Measurements from ENCODE around the gene CYP2F1.
"Not testable (repeated sequence)": the region's sequence is repeated elsewhere in the genome, so short reads cannot be mapped to it uniquely, and the experiment has no call there.

CYP2F1 gene, protein sequence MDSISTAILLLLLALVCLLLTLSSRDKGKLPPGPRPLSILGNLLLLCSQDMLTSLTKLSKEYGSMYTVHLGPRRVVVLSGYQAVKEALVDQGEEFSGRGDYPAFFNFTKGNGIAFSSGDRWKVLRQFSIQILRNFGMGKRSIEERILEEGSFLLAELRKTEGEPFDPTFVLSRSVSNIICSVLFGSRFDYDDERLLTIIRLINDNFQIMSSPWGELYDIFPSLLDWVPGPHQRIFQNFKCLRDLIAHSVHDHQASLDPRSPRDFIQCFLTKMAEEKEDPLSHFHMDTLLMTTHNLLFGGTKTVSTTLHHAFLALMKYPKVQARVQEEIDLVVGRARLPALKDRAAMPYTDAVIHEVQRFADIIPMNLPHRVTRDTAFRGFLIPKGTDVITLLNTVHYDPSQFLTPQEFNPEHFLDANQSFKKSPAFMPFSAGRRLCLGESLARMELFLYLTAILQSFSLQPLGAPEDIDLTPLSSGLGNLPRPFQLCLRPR
- 0 to 0.26 reads per million in 2 donors for total RNA-seq

DNA sequence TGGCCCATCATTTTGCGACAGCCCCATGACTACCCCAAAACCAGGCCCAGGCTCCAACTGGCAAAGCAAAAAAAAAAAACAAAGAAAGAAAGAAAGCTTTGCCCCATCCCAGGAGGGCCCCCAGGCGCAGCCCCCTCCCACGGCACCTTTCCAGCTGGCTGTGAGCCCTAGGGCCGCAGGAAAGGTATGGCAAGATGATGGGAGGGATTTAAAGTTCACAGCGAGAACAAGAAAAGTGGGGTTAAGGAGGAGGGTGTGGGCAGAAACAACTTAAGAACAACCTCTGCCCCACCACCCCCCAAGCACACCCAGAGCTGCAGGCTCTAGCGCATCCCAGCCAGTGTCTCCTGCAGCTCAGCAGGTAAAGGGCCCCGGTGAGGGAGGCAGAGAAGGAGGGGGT lies at the start of gene CYP2F1:
TSS of gene CYP2F1 (plus strand) at position 301 of the 400 bp plus-strand sequence. CDS start 1,757 bp downstream, outside the sequence.
- no peak for DNase-seq

DNA sequence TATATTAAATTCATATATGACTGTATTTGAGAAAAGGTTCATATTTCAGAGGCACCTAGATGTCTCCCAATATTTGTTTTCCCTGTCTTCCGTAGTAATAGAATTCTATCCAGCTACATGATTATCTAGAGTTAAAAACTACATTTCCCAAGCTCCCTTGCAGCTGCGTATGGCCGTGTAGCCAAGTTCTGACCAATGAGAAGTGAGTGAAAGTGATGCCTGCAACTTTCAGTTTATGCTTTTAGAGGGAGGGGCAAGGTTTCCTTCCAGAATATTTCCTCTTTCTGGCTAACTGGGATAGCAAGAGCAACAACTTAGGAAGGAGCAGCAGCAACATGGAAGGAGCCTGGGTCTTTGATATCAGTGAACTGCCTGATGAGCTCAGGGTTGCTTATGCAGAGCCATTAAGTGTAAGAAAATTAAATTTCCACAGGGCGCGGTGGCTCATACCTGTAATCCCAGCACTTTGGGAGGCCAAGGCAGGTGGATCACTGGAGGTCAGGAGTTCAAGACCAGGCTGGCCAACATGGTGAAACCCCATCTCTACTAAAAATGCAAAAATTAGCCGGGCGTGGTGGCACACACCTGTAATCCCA lies 49.2 kb upstream of the CYP2F1 start:
- DNase-seq = no peak

DNA sequence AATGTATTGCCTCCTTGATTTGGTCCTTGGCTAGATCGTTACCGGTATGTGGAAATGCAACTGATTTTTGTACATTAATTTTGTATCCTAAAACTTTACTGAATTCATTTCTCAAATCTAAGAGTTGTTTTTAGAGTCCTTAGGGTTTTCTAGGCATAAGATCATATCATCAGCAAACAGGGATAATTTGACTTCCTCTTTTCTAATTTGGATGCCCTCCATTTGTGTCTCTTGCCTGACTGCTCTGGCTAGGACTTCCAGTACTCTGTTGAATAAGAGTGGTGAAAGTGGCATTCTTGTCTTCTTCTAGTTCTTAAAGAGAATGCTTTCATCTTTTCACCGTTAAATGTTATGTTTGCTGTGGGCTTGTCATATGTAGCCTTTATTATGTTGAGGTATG lies 37.9 kb upstream of the CYP2F1 start:
- no peak for DNase-seq

DNA sequence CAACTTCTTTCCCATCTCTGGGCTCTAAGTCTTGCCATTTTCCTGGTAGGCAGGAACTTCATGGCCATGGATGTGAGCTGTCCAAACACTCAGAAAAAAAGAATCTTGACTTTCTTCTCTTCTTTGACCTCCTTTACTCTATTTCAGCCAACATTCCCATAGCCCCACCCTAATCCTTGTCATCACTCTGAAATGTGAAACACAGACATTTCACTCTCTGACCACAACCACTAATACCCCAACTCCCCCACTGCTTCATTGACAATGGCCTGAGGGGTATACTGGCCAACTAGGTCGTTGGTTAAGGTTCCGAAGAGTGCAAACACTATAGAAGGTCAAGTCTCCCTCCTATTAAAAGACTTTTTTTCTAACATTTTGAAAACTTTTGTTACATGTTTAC lies 30.7 kb upstream of the CYP2F1 start:
- no peak for DNase-seq

DNA sequence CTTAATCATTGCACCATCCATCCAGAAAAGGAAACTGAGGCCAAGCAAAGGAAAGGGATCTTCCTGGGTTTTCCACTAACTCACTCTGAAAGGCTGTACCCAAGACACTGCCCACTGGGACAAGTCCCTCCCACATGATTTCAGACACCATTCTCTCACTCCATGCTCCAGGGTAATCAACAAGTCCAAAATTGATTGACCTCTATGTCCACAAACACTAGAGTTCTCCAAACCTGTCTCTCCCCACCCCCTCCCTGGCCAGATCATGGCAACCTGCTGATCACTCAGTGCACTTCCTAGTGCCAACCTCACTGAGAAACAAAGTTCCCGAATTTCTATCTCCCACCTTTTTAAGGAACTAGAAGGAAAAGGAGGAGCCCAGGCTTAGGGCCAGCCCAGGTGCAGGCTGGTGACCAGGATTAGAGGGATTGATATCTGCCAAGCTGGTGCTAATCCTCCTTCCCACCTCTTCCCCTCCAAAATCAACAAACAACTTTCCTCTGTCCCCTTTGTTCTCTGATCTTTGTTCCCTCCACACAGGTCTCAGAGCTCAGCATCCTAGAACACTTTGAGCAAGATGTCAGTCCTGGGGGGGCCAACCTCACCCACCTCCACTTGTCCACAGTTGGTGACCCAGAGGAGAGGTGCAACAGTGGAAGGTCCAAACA lies 28.4 kb upstream of the CYP2F1 start:
- DNase-seq = no peak

DNA sequence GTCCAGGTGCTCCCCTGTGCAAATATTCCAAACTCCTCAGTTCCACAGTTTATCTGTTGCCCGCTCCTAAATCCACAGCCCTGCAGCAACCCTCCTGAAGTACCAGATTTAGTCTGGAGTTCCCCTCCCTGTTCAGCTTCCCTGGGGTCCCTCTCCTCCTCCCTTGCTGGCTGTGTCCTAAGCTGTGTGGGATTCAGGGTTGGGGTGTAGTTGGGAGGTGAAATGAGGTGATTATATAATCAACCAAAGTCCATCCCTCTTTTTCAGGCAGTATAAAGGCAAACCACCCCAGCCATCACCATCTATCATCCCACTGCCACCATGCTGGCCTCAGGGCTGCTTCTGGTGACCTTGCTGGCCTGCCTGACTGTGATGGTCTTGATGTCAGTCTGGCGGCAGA lies 26.1 kb upstream of the CYP2F1 start, which contains the start of gene CYP2A13:
TSS of gene CYP2A13 (plus strand) at position 301 of the 400 bp plus-strand sequence. CDS start at position 322, 21 bp downstream.
- no peak for DNase-seq

DNA sequence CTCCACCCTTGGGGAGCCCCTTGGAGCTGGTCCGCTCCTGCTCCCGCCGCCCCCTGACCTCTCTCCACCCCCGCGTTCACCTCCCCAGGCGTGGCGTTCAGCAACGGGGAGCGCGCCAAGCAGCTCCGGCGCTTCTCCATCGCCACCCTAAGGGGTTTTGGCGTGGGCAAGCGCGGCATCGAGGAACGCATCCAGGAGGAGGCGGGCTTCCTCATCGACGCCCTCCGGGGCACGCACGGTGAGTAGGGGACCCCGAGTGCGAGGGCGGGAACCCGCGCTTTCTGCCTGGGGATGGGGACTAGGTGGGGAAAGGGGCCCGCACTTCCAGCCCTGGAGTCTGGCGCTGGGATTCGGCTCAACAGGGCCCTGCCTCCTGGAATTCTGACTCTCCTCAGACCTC lies 24.3 kb upstream of the CYP2F1 start:
- DNase-seq = no peak

DNA sequence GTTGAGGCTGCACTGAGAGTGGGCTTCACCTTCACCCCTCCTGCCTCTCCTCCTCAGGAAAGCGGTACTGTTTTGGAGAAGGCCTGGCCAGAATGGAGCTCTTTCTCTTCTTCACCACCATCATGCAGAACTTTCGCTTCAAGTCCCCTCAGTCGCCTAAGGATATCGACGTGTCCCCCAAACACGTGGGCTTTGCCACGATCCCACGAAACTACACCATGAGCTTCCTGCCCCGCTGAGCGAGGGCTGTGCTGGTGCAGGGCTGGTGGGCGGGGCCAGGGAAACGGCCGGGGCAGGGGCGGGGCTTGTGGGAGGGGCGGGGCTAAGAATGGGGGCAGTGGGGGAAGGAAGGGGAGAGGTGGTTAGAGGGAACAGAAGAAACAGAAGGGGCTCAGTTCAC lies 18.5 kb upstream of the CYP2F1 start:
- DNase-seq = no peak

DNA sequence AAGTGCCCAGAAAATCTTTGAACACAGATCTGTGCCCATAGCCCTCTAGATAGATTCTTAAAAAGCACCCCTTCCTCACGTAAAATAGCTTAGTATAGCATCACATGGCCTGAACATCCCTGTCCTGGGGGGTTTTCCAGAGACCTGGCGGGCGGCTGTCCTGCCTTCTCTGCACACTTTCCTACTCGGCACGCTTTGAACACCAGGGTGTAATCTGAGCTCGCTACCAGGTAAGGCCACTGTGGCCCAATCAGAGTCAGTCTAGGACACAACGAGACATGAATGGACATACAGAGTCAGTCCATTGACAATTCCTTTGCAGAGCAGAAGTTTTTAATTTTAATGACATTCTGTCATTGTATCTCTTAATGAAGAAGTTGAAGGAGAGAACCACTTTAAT lies 17.9 kb upstream of the CYP2F1 start:
- DNase-seq = no peak

DNA sequence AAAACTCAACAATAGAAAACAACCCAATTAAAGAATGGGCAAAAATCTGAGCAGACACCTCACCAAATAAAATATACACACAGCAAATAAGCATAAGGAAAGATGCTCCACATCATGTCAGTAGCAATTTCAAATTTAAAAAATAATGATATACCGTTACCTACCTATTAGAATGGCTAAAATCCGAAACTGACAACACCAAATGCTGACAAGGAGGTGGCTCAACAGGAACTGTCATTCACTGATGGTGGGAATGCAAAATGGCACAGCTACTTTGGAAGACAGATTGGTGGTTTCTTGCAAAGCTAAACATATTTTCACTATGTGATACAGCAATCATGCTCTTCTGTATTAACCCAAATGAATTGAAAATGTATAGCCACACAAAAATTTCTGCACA lies 16.9 kb upstream of the CYP2F1 start:
- no peak for DNase-seq

DNA sequence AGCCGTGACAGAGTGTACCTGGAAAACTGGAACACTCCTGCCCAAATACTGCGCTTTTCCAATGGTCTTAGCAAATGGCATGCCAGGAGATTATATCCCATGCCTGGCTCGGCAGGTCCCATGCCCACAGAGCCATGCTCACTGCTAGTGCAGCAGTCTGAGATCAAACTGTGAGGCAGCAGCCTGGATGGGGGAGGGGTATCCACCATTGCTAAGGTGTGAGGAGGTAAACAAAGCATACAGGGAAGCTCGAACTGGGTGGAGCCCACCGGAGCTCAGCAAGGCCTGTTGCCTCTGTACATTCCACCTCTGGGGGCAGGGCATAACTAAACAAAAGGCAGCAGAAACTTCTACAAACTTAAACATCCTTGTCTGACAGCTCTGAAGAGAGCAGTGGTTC lies 15.5 kb upstream of the CYP2F1 start:
- no peak for DNase-seq

DNA sequence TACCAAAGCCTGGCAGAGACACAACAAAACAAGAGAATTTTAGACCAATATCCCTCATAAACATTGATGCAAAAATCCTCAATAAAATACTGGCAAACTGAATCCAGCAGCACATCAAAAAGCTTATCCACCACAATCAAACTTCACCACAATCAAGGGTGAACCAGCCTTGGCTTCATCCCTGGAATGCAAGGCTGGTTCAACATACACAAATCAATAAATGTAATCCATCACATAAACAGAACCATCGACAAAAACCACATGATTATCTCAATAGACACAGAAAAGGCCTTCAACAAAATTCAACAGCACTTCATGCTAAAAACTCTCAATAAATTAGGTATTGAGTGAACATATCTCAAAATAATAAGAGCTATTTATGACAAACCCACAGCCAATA lies 12.0 kb upstream of the CYP2F1 start:
- DNase-seq = not testable (repeated sequence)

DNA sequence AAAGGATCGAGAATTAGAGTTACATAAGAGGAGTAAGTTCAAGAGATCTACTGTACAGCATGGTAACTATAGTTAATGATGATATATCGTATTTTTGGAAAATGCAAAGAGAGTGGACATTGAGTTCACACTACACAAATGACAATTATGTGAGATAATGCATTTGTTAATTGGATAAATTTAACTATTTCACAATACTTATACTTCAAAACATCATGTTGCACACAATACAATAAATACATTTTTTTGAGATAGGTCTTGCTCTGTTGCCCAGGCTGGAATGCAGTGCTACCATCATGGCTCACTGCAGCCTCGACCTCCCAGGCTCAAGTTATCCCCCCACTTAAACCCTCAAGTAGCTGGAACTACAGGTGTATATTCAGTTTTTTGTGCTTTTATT lies 8.1 kb upstream of the CYP2F1 start:
- no peak for DNase-seq

DNA sequence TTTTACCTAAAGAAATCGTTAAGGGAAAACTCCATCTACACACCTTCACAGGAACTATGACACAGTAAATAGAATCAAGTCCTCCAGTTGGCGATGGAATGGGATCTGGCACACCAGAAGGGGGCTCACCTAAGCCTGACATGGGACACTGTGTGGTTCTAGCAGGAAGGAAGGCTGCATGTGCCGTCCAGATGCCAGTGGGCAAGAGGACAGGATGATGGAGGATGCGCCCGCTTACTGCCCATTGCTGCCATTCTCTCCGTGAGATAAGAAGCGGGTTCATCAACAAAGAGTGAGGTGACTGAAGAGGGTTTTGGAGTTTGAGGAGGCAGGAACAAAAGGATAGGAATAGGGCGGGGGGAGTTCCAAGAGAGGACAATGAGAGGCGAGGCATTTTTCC lies 2.9 kb upstream of the CYP2F1 start:
- no peak for DNase-seq

DNA sequence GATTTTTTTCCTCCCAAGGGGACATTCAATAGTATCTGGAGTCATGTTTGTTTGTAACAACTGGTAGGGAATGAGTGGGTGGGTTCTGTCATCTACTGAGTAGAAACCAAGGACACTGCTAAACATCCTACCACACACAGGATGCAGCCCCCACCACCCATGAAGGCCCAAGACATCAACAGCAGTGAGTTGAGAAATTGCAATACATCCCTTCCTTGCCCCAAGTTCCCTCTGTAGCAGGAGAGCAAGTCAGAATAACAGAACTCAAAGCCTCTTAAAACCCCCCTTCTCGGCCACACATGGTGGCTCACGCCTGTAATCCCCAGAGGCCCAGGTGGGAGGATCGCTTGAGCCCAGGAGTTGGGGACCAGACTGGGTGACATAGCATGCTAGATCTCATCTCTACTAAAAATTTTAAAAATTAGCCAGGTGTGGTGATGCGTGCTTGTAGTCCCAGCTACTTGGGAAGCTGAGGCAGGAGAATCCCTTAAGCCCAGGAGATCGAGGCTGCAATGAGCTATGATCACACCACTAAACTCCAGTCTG lies 2.4 kb upstream of the CYP2F1 start:
- no peak for DNase-seq

DNA sequence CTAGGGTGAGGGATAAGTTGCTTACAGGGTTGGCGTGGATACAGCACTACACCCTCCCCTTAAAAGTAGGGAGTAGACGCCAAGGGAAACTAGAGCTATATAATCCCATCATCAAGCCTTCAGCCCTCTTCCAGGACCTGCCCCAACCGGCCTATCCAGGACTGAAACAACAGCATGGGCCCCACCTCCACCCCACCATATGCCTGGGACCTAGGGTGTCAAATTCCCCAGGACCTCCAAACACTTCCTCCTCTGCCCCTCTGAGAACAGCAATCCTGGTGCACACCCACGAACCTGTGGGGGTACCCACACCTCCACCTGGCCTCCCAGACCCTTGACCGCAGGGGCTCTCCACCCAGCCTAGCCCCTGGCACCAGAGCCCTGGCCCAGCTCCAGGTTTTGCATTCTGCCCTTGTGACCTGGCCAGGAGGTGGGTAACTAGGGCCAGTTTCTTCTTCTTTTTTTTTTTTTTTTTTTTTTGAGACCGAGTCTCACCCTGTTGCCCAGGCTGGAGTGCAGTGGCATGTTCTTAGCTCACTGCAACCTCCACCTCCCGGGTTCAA lies 1.4 kb upstream of the CYP2F1 start:
- no peak for DNase-seq

DNA sequence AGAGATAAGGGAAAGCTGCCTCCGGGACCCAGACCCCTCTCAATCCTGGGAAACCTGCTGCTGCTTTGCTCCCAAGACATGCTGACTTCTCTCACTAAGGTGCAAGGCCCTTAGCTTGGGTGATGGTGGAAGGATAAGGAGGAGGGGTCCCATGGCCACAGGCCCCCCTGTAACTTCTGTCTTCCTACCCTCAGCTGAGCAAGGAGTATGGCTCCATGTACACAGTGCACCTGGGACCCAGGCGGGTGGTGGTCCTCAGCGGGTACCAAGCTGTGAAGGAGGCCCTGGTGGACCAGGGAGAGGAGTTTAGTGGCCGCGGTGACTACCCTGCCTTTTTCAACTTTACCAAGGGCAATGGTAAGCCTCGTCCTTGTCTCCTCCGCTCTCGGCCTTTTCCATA lies 2.0 kb downstream of the CYP2F1 start:
- no peak for DNase-seq

DNA sequence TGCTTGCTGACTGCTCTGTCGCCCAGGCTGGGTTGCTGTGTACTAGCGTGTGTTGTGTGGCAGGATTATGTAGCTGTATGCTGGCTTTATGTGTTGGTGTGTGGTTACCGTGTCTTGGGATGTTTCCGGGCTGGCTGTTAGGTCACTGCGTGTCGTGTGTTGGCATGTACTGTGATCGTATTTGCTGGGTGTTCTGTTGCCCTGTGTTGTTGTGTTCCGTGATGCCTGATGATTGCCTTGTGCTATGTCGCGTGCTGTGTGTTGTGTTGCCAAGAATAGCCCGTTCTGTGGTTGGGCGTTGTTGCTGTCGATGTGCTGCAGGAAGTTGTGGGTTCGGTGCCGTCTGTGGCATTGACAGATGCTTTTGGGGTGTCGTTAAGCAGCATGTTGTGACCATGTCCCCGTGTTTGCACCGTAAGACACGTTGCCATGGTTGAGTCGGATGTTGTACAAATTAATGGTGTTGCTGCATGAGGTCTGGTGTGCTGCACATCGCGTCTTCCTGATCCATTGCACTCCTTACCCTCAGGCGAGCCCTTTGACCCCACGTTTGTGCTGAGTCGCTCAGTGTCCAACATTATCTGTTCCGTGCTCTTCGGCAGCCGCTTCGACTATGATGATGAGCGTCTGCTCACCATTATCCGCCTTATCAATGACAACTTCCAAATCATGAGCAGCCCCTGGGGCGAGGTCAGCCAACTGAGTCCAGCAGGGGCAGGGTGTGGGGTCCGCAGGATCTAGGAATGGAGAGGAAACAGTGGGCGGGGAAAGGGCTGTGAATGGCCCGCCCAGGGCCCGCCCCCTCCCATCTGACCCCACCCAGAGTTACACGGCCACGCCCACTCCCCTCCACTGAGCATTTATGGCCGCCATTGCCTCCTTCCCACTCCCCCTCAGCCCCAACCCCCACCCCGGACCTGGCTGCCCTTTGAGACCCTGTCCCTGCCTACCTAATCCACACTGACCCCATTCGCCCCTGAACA lies 7.0 kb downstream of the CYP2F1 start:
- DNase-seq = not testable (repeated sequence)

DNA sequence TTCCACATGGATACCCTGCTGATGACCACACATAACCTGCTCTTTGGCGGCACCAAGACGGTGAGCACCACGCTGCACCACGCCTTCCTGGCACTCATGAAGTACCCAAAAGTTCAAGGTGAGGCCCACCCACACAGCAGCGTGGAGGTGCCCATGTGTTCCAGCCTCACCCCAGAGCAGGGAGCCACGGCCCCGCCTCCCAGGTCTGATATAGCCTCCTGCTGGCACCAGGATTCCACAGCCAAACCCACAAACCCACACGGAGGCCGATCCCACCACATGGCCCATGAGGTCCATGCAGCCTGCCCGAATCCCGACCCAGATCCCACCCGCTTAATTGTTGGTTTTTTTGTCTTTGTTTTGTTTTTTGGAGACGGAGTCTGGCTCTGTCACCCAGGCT lies 8.6 kb downstream of the CYP2F1 start:
- not testable (repeated sequence) for DNase-seq

DNA sequence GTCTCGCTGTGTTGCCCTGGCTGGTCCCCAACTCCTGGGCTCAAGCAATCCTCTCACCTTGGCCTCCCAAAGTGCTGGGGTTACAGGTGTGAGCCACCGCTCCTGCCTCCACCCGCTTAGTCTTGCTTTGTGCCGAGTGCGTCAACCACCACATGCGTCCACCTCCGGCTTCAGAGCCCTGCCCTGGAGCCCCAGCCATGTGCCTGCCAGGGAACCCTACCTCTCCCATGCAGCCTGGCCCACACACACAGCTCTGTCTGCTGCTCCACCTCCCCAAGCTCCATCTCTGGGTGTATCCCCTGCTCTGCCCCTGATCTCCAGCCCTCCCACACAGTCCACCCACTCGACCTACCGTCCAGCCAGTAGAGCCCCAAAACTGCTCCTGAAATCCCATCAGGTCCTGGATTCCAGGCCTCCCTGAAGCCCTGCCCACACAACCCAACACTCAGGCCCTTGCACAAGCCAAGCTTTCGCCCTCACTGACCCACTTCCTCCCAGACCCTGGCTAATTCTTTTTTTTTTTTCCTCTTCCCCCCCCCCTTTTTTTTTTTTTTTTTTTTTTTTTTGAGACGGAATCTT lies 9.6 kb downstream of the CYP2F1 start:
- no peak for DNase-seq

DNA sequence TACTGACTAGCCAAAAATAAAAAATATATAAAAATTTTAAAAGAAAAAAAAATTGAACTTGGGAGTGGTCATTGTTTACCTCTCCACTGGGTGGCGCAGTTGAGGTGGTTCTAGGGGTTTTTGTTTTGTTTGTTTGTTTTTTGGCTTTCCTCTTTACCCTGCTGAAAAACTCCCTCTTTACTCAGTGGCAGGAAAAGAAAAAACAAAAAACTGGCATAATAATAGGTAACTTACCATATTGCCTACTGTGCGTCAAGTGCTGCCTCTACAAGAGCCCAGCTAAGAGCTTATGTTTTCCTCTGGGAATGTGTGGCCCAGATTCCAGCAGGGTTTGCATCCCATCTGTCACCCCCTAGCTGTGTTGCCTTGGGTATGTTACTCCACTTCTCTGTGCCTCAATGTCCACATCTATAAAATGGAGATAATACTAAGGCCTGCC lies 12.6 kb downstream of the CYP2F1 start:
- not testable (repeated sequence) for DNase-seq
